Measurements from ENCODE around the gene GAD1.

GAD1 gene

GRCh38 chr2:170818036-170818751 is 1.5 kb downstream of the GAD1 start:
- no peak for DNase-seq

GRCh38 chr2:170818752-170819470 is 2.2 kb downstream of the GAD1 start:
- DNase-seq: no peak

GRCh38 chr2:170819680-170820664 is 3.3 kb downstream of the GAD1 start:
- DNase-seq: no peak

GRCh38 chr2:170820757-170821530 is 4.3 kb downstream of the GAD1 start:
- DNase-seq: no peak

GRCh38 chr2:170821531-170822289 is 5.0 kb downstream of the GAD1 start:
- no peak for DNase-seq

- DNase-seq: no peak
Observed at GRCh38 chr2:170822290-170823087, 5.8 kb downstream of the GAD1 start.

GRCh38 chr2:170823088-170823897 is 6.6 kb downstream of the GAD1 start:
- no peak for DNase-seq

GRCh38 chr2:170823898-170824215 is 7.2 kb downstream of the GAD1 start:
- no peak for DNase-seq

- DNase-seq: no peak
Observed at GRCh38 chr2:170824526-170825015, 7.9 kb downstream of the GAD1 start.

- DNase-seq: no peak
Observed at GRCh38 chr2:170827841-170828532, 11.3 kb downstream of the GAD1 start.

GRCh38 chr2:170828533-170828916 is 11.8 kb downstream of the GAD1 start:
- DNase-seq: no peak

GRCh38 chr2:170829036-170829435 is 12.3 kb downstream of the GAD1 start:
- no peak for DNase-seq

GRCh38 chr2:170830166-170830565 is 13.5 kb downstream of the GAD1 start:
- no peak for DNase-seq

- no peak for DNase-seq
Observed at GRCh38 chr2:170831115-170831514, 14.4 kb downstream of the GAD1 start.

- DNase-seq: no peak
Observed at GRCh38 chr2:170836027-170836426, 19.3 kb downstream of the GAD1 start.

GRCh38 chr2:170840717-170841210 is 24.1 kb downstream of the GAD1 start:
- DNase-seq: no peak

- no peak for DNase-seq
Observed at GRCh38 chr2:170842785-170843184, 26.1 kb downstream of the GAD1 start.

- no peak for DNase-seq
Observed at GRCh38 chr2:170843656-170844055, 27.0 kb downstream of the GAD1 start.

GRCh38 chr2:170845343-170845742 is 28.7 kb downstream of the GAD1 start:
- no peak for DNase-seq

Measured in SIG-M5 (cell line).